Inferior parietal cortex (tissue), 1 donor: Measurements from ENCODE around the gene CDK14.

Source experiments
- DNase-seq: peaks from one replicate; pipeline ENCODE4 v3.0.0-alpha.2; 2016; ENCODE audit errors: extremely low spot score

Gene CDK14

DNA sequence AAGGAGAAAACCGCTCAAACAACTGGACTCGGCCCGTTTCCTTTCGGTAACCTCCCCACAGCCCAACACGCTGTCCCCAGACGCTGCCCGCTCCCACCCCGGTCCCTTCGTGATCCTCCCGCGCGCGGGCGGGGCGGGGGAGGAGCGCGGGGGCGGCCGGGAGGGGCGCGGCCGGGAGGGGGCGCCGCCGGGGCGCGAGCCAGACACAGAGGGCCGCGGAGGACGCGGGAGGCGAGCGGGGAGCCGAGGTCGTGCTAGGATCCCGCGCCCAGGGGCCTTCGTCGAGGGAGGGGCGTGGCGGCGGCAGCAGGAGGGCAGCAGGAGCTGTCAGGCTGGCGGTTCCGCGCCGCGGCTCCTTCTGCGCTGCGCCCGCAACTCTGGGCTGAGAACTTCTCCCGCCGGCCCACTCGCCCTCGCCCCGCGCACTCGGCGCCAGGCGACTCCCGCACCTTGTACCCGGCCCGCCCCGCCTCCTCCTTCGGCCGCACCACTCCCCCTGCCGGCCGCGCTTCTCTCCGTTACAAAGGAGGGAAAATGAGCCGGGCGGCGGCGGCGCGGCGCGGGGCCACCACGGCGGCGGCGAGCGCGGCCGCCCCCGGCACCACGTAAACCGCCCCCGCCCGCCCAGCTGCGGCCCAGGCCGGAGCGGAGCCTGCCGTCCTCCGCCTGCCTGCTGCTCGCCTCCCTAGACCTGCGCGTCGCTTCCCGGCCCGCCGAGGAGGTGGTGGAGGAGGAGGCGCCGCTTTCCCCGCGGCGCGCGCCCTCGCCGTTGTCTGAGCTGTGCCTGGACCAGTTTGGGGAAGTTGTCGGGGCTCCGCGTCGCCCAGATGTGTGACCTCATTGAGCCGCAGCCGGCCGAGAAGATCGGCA lies at the start of gene CDK14:
Gene CDK14, plus strand, starts transcription at position 521 of the 870 bp plus-strand sequence. Its CDS starts 307 bp downstream, at position 828.
- no peak for DNase-seq

DNA sequence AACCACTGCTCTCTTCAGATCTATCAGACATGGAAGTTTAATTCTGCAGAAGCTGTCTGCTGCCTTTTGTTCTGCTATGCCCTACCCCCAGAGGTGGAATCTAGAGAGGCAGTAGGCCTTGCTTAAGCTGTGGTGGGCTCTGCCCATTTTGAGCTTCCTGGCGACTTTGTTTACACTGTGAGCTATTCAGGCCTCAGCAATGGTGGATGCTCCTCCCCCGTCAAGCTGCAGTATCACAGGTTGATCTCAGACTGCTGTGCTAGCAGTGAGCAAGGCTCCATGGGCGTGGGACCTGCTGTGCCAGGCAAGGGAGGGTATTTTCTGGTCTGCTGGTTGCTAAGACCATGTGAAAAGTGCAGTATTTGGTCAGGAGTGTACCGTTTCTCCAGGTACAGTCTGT lies 45.1 kb upstream of the CDK14 start:
- no peak for DNase-seq

DNA sequence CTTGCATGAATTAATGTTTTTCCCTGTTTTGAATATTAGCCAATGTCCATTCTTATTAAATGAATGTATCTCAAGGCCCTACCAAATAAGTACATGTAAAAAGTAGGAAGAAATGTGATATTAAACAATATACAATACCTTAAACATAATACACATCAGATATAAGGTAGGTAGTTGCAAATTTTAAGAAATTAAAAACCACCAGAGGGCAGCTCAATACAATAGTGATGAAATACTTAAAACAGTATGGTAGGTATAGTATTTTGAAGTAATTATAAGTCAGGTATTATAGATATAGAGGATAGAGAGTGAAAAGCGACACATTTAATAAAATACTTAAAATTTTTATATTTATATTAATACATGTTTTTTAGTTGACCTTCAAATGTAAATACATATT lies 43.6 kb upstream of the CDK14 start:
- no peak for DNase-seq

DNA sequence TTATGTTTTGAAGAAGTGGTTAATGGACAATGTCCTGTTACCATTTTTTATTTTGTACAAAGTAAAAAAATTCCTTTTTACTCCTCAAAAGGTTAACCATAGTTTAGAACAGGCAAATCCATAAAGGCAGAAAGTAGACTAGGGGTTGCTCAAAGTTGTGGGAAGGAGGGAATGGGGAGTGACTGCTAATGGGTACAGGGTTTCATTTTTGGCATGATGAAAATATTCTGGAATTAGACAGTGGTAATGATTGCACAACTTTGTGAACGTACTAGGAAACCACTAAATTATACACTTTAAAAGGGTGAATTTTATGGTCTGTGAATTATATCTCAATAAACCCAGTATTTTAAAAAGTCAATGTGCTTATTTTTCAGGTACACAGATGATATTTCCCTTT lies 35.4 kb upstream of the CDK14 start:
- no peak for DNase-seq

DNA sequence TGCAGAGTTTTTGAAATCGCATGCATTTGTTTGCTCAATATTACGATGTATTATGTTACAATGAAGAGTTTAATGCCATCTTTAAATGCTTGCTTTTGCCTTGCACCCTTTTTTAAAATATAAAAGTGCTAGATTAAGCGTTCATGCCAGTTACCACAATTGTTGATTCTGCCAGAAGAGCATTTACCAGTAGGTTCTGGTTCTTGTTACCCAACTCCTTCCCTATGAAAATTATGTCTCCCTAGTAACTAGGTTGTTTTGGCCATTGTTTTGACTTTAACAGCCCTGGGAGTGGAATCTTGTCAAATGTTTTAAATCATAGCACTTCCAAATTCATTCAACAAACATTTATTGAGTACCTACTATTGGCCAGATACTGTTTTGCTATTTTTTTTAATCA lies 32.8 kb upstream of the CDK14 start:
- no peak for DNase-seq

DNA sequence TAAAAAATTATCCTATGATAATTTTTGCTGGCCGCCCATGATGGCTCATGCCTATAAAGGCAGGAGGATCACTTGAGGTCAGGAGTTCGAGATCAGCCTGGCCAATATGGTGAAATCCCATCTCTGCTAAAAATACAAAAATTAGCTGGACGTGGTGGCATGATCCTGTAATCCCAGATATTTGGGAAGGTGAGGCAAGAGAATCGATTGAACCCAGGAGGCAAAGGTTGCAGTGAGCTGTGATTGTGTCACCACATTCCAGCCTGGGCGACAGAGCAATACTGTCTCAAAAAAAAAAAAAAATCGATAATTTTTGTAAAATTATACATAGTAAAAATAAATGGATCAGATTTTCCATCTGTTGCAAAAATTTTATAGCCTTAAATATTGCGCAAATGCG lies 31.7 kb upstream of the CDK14 start:
- DNase-seq: no peak

DNA sequence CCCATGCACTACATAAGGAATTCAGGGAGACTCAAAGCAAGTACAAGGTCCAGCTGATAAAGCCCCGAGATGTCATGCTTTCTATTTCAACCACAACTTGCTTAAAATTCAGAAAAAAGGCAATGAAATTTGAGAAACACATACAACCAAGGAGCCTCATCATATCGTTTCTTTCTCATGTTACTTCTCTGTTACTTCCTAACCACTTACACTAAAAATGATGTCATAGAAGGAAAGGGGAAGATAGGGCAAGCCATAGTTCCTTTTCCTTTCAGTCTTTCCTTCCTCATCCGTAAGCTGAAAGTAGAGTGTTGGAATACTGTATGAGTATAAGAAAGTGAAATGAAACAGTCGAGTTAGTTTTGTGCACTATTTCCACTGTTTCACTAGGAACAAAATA lies 27.9 kb upstream of the CDK14 start:
- no peak for DNase-seq

DNA sequence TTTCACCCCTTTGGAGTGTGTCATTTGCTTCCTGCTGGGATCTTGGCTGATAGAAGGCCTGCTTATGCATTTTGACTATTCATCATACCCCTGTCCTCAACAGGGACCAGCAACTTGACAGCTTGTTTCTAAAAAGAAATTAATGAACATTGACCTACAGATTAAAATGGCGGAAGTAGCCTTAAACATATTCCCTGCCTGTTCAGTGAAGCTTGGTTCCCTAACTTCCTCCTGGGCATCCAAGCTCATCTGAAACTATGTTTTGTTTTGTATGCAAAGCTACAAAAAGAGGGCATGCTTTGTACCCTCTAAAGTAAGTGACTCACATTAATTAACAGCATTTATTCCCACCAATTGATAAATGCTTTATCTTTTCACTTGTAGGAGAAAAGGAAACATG lies 26.8 kb upstream of the CDK14 start:
- DNase-seq: no peak

DNA sequence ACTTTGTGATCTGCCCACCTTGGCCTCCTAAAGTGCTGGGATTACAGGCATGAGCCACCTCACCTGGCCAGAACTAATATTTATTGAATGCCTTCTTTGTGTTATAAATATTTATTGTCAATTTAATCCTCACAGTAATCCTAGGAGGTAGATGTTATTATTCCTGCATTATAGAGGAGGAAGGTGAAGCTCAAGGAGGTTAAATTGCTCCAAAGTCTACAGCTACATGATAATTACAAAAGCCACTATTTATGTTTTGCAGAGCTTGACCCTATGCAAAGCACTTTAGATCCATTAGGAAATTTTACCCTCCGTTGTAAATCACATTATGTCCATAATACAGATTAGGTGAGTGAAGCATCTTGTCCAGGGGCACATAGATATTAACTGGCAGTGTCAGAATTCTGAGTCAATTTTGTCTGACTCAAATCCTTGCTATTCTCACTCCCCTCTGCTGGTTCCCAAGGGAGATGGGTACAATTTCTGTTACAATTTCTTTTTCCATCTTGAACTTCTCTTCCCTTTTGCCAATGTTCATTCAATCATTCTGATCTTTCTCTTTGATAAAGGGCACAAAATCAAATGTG lies 25.7 kb upstream of the CDK14 start:
- DNase-seq: no peak

DNA sequence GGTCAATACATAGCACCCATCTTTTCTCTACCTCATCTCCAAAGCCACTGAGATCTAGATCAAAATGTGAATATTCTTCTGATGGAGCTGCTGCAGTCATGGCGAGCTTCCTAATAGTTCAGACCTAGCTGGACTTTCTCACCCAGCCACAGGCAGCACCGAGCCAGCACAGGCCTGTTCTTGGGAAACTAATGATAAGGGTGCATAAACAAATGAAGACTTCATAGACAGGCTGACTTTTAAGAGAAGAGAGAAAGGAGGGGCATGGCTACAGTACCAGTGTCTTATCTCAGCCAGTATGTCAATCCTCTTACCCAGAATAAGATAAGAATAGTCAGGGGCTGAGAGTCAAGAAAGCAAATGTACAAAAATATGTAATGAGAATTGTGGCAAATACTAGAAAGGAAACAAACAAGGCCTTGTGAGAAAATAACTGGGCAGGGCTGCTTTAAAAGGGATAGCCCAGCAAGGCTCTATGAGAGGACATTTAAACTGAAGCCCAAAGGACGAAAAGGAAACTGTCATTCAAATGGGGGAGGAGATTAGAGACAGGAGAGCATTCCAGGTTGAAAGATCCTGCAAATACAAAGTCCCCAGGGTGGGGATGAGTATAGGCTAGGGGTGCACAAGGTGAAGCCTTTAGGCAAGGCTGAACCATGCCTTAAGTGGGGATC lies 21.8 kb upstream of the CDK14 start:
- no peak for DNase-seq

DNA sequence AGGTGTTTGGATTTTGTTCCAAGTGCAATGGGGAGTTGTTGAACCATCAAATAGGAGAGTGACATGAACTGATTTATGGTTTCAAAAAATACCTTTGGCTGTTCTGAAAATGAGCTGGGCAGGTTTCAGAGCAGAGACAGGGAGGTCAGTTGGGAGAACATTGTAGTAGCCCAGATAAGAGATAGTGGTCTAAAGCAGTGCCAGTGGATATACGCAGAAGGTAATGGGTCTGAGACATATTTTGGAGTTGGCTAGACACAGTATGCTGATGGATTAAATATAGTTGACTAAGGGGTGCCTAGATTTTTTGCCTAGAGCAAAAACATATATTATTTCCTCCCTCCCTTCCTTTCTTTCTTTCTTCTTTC lies 21.3 kb upstream of the CDK14 start:
- no peak for DNase-seq

DNA sequence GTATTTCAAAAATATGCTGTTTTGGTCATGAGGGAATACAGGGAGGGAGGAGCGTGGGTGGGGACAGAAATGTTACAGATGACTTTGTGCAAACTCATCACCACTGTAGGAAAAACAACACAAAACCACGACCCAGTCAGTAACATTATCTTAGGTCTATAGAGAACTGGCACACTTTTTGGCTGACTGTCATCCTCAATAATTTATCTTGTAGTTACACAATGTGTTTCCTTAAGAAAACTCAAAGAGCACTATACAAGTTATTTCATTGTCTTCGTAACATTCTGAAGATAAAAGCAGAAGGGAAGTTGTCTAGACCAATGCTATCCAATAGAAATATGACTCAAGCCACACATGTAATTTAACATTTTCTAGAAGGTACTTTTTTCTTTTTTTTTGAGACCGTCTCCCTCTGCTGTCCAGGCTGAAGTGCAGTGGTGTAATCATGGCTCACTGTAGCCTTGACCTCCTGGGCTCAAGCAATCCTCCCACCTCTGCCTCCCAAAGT lies 16.9 kb upstream of the CDK14 start:
- DNase-seq: no peak

DNA sequence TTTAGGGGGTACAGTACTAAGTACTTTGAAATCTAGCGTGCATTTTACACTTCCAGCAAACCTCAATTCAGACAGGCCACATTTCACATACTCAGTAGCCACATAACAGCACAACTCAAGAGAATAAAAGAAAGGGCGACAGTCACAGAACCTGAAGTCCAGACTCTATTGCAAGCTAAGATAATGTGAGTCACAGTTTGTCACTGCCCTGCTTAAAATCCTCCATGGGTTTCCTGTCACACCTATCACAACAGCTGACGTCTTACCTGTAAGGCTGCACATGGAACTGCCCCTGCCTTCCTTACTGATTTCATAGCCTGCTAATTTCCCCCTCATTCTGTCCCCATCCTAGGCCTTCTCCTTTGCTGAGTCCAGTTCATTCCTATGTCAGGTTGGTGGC lies 16.1 kb upstream of the CDK14 start:
- DNase-seq: no peak

DNA sequence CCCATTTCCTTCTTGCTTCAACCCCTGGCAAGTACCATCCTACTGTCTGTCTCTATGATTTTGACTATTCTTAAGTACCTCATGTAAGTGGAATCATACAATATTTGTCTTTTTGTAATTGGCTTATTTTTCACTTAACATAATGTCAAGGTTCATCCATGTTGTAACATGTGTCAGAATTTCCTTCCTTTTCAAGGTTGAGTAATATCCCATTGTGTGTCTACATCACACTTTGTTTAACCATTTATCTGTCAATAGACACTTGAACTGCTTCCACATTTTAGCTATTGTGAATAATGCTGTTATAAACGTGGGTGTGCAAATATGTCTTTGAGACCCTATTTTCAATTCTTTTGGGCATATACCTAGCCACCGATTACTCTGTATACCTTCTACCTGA lies 14.0 kb upstream of the CDK14 start:
- no peak for DNase-seq

DNA sequence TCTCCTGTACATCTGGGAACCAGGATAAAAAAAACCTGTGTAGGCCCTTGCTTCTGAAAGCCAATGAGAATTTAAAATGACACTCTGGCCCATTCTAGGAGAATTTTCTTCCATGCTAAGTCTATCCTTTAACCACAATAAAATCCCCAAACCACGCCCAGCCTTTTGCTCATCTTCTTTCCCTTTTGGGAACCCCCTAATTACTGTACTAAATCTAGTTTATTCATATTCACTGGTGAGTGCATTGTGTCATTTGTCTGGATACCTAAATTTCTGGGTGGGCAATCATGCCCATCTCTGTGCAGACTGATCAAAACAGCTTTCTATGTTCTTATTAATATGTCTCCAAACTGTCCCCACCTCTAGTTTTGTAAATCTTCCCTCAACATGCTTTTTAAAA lies 11.7 kb upstream of the CDK14 start:
- no peak for DNase-seq

DNA sequence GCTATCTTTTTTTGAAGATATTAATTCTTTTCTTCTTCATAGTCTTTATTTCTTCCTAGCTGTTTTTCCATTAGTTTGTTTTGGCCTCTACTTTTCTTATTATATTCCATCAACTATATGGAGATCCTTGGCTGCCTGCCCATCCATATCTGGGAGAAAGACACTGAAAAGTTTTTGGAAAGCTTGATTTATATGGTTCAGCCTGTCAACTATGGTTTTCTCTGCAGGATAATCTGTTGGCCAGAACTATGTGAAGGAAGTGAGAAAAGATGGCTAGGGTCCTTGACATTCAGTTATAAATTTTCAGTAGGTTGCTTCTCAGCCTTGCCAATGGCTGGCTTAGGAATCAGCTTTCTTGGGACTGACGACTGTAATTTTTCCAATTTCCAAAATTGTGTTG lies 10.0 kb upstream of the CDK14 start:
- no peak for DNase-seq

DNA sequence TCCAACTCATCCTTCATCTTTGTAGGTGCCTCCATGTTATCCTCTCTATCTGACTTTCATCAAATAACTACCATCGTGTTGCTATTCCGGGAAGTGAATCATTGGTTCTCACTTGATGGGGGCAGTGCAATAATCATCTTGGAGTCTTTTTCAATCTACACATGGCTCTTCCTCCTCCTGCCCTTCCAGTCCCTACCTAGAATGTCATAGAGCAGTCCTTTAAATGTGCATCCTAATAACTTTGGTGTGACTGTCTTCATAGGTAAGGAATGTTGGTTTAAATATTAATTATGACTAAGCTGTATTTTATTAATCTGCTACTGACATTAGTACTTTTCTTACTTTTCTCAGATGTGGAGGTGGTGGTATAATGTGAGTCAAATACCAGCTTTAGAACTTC lies 8.4 kb upstream of the CDK14 start:
- no peak for DNase-seq

DNA sequence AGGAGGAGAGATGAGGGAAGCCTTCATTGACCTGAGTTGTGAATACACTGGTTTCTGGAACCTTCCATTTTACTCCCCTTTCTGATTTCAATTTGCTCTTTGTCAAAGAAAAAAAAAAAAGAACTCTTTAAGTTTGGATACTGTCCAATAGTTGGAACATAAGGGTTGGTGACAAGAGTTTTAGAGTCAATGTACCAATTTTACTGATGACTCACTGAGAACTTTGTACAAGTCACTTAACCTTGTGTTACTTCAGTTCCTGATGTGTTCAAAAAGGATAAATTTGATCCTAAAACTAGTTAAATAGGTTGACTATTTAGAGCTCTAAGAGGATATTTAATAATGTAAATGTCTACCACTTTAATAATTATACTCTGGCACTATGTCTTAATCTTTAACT lies 4.1 kb upstream of the CDK14 start:
- no peak for DNase-seq

DNA sequence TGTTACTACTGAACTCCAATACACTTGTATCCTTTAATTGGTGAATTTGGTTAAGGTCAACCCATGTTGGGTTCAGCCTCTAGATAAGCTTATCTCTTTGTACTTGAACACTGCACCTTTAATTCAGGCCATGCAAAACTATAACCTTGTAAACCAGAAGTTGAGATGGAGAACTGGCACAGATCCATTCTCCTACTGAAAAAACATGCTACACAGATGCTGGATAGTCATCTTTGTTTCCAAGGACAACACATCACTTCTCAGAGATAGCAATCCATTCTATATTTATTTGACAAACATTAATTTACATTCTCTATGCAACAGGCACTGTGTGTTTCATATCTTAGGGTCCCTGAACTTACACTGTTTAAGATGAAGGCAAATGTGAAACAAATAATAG lies 2.9 kb upstream of the CDK14 start:
- no peak for DNase-seq

DNA sequence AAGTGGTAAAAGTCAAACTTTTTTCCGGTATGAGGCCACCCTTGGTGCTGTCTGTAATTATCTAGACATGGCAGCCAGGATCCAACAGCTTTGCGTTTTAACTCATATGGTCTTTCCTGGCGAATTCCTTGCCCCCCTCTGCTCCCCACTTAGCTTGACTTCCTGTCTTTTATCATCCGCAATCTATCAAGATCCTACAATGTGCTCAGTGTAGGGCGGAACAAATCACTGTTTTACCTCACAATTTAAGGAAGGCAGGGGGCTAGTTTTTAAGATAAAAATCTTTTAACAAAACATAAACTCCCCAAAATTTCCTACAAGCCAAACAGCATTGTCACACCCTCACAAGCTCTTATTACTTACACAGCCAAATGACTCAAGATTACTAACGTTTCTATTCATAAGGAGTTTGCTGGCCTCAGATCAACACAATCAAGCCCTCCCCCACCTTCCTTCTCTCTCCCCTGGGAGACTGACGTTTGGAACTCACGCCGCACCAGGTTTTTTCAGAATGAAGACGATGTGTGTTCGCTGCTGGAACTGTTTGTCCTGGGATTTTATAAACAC lies 1.3 kb upstream of the CDK14 start:
- no peak for DNase-seq

DNA sequence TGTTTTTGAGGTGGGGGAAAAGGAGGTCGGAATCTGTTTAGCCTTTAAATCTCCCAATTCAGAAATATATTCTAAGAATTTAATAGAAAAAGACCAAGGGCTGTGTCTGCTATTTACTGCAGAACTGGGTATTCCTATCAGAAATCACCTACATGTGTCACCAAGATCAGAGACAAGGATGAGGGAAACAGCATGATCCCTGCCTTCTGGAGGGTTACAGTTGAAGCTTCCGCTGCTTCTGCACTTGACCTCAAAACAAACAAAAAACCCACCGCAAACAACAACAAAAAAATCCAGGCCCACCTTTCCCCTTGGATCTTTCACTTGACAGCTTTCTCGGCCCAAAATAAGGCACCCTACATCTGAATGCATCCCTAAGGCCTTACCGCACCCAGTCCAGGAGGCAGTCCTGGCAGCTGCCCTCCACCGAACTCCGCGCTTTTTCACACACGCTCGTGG lies 750 bp upstream of the CDK14 start:
- DNase-seq: no peak
